GM19438 (cell line): ENCODE measurements around the gene GTF2E1.

Experiments used
- ATAC-seq: cut with Tn5 transposase; IDR thresholded peaks from one replicate; pipeline ENCODE4 v1.9.1; 2021; ENCODE audit warnings: low read depth; ENCODE audit not compliant: unreplicated experiment

The GTF2E1 gene

DNA sequence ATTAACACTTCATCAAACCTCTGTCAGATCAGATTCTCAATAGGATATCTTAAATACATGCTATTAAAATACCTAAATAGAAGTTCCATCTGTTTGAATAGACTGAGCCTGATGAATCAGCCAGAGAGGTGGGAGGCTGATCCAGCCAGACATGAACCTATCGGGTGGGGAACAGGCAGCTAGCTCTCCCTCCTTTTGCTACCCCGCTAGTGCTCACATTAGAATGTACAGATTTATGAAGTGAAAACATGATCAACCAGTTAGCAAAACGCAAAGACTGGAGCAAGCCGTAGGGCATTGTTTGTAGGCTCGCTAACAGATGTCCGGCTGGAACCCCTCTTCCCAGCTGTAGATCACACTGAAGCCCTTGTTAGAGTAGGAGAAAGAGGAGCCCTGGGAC is 54.4 kb downstream of the GTF2E1 start:
- ATAC-seq = no peak

DNA sequence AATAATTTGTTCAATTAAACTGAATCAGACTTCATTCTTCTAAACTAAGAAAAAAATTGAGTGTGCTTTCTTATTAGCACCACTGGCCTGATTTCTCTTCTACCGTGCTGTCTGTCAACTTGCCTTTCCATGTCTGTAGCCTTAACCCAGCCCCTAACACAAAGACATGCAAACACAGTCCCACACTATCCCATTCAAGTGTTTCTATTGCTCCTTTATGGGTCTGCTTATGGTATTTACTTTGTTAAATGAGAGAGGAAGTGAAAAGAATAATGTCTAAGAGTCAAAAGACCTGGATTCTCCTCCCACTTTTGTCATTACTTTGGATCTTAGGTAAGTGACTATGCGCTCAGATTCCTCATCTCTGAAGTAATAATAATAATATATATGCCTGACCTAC is 55.3 kb downstream of the GTF2E1 start:
- no peak for ATAC-seq

DNA sequence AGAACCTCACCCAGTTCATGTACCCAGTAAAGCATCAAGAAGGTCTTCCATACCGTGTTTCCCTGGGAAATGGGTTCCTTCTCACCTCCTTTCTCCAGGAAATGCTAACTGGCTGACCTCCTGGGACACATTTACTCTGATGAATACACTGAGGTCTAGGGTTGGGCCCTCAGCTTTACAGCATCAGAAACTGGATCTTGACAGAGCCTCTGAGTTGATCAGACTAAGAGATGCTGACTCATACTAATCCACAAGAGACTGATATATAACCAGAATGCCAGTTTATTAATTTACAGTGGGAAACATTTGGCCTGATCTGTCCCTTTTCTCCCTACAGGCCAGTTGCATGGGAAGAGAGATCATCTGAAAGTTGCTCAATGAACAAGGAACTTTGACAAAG is 55.8 kb downstream of the GTF2E1 start:
- ATAC-seq = no peak

DNA sequence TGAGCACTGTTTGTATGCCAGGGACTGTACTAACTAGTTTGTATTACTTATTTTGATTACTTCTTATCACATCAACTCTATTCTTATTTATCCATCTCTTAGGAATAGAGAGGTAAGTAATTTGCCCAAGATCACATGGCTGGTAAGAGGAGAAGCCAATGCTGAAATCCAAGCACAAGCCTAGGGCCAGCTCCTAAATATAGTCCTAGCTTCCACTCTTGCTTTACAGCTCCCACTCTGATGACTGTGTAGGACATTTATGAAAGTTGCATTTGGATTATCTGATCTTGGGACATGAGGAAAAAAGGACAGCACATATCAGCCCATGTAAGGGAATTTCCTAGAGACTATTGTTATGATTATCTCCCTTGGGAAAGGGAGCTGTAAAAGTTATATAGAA is 58.1 kb downstream of the GTF2E1 start:
- ATAC-seq = no peak

DNA sequence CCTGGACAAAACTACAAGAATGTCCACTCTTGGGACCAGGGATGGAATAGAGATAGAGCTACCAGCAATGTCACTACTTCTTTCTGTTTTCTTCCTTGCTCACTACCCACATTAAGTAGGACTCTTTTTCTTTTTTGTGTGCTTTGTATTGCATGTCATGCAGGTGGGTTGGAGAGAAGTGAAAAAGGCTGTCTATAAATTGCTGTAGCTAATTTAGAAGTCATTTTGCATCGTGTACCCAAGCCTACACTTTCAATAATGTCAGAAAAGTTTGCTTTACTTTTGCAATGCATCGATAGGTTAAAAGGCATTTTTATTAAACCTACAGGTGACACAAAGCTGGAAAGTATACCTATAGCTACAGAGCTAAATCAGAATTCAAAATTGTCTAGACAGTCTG is 58.9 kb downstream of the GTF2E1 start:
- ATAC-seq = no peak

DNA sequence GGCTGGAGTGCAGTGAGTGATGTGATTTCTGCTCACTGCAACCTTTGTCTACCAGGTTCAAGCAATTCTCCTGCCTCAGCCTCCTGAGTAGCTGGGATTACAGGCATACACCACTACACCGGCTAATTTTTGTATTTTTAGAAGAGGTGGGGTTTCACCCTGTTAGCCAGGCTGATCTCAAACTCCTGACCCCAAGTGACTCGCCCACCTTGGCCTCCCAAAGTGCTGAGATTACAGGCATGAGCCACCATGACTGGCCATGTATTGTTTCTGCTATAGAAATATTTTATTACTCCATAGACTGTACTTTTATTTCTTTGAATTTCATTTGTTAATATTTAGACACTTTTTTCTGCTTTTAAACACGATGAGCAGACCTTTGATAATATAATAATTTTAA is 60.4 kb downstream of the GTF2E1 start:
- no peak for ATAC-seq

DNA sequence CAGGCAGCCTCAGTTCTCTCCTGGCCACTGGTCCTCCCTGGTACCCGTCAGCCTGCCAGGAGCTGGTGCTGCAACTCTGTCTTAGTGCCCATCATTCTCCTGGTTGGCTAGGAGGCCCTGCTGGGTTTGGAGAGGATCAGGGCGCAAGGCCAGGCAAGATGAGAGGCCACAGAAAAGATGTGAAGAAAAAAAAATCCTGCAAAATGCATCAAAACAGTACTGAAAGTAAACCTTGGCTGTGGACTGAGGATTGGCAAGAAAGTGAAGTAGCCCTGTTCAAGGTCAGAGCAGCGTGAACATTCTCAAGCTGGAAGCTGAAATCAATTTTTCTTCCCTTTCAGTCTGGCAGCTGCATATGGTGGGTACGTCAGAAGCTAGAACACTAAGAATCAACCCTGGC is 74.2 kb downstream of the GTF2E1 start:
- no peak for ATAC-seq

DNA sequence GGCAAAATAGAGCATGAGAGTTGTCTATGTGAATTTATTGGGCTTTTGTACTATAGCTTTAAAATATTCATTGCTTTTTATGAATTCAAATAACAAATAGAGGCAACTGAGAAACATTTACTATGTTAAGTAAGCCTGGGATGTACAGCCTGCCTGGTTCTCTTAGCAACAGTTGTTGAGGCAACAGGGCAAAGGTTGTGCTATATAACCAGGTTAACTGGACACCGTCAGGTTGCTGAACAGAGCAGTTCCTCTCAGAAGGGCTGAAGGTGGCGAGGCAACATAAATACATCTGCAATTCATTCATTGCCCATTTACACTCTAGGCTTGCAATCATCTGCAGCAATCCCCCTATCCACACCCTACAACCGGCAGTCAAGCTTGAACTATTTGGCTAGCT is 78.2 kb downstream of the GTF2E1 start:
- no peak for ATAC-seq

DNA sequence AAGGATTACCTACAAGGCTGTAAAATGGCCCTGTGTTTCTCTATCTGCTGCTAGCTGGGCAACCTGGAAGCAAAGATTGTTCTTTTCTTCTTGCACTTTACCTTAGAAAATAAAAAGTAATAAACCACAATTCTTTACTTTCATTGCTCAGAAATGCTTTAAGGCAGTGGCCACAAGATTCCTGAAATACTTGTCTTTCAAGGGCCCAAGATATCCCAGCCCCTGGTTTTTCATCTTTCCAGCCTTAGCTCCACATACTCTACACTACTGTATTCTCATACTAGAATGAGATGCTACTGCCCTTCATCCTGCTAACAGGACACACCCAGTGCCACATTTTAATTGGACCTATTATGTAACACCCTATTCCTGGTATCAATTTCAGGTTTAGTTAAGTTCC is 78.9 kb downstream of the GTF2E1 start:
- no peak for ATAC-seq

DNA sequence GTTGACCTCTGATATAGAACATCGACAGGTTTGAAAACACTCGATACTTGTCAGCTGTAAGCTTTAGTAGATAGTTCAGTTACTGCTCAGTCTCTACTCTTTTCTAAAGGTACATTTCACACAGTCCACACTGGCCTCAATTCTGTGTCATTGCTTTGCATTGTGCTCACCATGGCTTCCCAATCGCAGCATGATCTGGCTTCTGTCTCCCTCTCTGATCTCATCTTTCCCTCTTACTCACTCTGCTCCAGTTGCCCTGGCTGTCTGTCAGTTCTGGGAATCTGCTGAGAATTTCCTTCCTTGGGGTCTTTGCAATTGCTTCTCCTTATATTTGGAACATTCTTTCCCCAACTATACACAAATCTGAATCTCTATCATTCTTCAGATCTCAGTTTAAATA is 80.6 kb downstream of the GTF2E1 start:
- ATAC-seq = no peak

DNA sequence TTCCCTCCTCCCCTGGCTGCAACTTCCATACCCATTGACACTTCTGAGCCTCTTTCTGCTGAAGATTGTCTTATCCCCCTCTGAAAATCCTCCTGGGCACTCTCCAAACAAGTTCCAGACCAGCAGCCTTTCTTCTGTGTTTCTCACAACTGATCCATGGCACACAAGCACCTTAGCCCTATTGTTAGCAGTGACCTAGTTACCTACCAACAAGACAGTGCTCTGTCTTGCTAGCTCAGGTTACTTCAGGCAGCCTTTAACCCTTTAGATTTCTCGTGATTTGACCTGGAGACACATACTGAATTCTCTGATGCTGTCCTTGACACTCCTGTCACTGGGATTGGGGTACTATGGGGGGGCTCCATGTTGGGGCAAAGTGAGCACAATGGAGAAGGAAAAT is 82.1 kb downstream of the GTF2E1 start:
- ATAC-seq = no peak

DNA sequence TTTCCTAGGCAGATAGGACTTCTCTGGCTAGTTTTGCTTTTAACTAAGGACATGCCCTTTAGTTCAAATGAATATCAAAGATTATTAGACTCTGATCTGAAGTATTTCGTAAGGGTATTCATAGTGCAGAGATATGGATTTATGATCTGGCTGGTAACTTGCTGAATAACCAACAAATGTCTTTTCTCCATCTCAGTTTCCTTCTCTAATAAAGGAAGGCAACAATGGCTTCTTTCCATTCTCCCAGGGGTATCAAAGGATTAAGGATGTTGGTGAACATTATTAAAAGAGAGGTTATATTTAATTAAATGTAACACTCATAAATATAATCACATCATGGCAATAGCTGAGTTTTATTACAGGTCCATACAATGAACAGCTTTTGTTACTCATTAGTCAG is 86.3 kb downstream of the GTF2E1 start:
- no peak for ATAC-seq

DNA sequence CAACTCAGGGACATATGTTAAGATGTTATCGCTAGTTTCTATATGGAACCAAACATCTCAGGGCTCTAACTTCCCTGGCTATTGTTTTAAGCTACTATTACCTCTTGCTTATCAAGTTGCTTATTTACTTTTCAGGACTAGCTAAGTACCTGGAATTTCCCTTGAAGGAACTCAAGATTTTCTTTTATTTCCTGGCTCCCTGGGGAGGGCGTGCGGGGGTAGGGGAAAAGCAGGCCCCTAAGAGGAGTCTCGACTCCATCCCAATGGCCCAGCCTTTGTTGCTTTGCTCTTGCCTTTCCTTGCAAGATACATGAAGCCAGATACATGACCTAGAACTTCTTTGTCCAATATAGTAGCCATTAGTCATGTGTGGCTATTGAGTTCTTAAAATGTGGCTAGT is 88.5 kb downstream of the GTF2E1 start:
- no peak for ATAC-seq
